HepG2 (cell line): Measurements from ENCODE around the gene C17orf75. TPM values are rescaled to one million over a fixed set of nuclear protein-coding genes. Genes with fewer than 3 reads are reported as not detected.

ENCODE experiments used
- ATAC-seq: fragments of 200-7000 bp; cut with Tn5 transposase; 3 replicates; pipeline ENCODE4 v1.9.1; 2020; ENCODE audit warnings: mild to moderate bottlenecking, moderate library complexity
- BruUV-seq: library from RNA; stranded (reverse); fragments of 400-500 nt; replicated peaks from 2 replicates; lab custom pipeline; 2021; lab: Mats Ljungman, UMichigan
- CTCF ChIA-PET: fragments of 300-600 bp; formaldehyde crosslinking; extraction: SDS; loops from one replicate; lab custom pipeline; 2021; ENCODE audit warnings: low total read pairs, inconsistent platforms, low intra/inter-chr PET ratio; lab: Yijun Ruan, JAX
- POLR2A ChIA-PET: fragments of 350-600 bp; sonication (Branson Sonifier 250); formaldehyde crosslinking; loops from one replicate; lab custom pipeline; 2020; ENCODE audit warnings: antibody characterized with exemption, inconsistent platforms; lab: Yijun Ruan, JAX
- DNase-seq: peaks from one replicate; pipeline ENCODE4 v3.0.0-alpha.2; 2015; ENCODE audit warnings: low spot score
- FAIRE-seq: peaks from 3 replicates; lab custom pipeline; 2011; peaks lifted over from hg19 to GRCh38; lab: Jason Lieb, UNC
- H2AFZ ChIP-seq: one replicate; pipeline ENCODE4 v1.6.1; 2011; ENCODE audit warnings: low read length, inconsistent platforms
- H3K27ac ChIP-seq: fragments of 300-600 bp; 3 replicates; pipeline ENCODE4 v1.8.0; 2011; ENCODE audit warnings: mixed run types, mild to moderate bottlenecking, mixed read lengths, low read length, inconsistent platforms; ENCODE audit not compliant: insufficient read depth; ENCODE audit errors: extremely low read length
- H3K27me3 ChIP-seq, 2 experiments: fragments of 200-600 bp in 1 of 2; 2 replicates in 1 of 2; 3 replicates in 1 of 2; pipeline versions ENCODE4 v1.6.0 to v1.8.0; 2011; ENCODE audit warnings: low read length in 2 of 2, mild to moderate bottlenecking in 2 of 2, moderate library complexity in 2 of 2, inconsistent platforms in 1 of 2; ENCODE audit not compliant: insufficient read depth in 2 of 2, control insufficient read depth in 1 of 2
- H3K36me3 ChIP-seq, 2 experiments: fragments of 200-600 bp in 1 of 2; replicated peaks in 1 of 2; 2 replicates in 1 of 2; 3 replicates in 1 of 2; pipeline versions ENCODE4 v1.5.1 to v1.8.0; 2011; ENCODE audit warnings: low read length in 2 of 2, inconsistent platforms in 1 of 2; ENCODE audit not compliant: insufficient read depth in 2 of 2, control insufficient read depth in 1 of 2
- H3K4me1 ChIP-seq: 2 replicates; pipeline ENCODE4 v1.5.1; 2012; ENCODE audit warnings: low read length, inconsistent platforms; ENCODE audit not compliant: insufficient read depth
- H3K4me2 ChIP-seq: 2 replicates; pipeline ENCODE4 v1.6.0; 2011; ENCODE audit warnings: low read depth, low read length, inconsistent platforms
- H3K4me3 ChIP-seq, 3 experiments: fragments of 200-600 bp in 1 of 3; sonication (generic), shearing (Covaris generic) in 1 of 3; replicated peaks in 1 of 3; 2 replicates each; pipeline ENCODE4 v1.5.1; 2011 to 2016; ENCODE audit warnings: low read length in 3 of 3, inconsistent platforms in 2 of 3, low read depth in 2 of 3, mild to moderate bottlenecking in 2 of 3, control low read depth in 1 of 3, mixed read lengths in 1 of 3; ENCODE audit not compliant: insufficient read depth in 1 of 3
- H3K79me2 ChIP-seq: one replicate; pipeline ENCODE4 v1.6.1; 2011; ENCODE audit warnings: low read length, inconsistent platforms; ENCODE audit not compliant: insufficient read depth
- H3K9ac ChIP-seq: 2 replicates; pipeline ENCODE4 v1.6.0; 2011; ENCODE audit warnings: mild to moderate bottlenecking, low read depth, low read length, inconsistent platforms; ENCODE audit not compliant: insufficient read depth
- H3K9me3 ChIP-seq: 2 replicates; pipeline ENCODE4 v1.5.1; 2012; ENCODE audit warnings: mild to moderate bottlenecking, low read length
- H4K20me1 ChIP-seq: 2 replicates; pipeline ENCODE4 v1.6.0; 2011; ENCODE audit warnings: inconsistent platforms, mild to moderate bottlenecking, low read length, moderate library complexity; ENCODE audit not compliant: insufficient read depth
- DMTF1 ChIP-seq: sonication (generic); formaldehyde crosslinking; IDR thresholded peaks from 2 replicates; pipeline ENCODE4 v1.4.0; 2020; ENCODE audit warnings: mild to moderate bottlenecking, missing genetic modification reagents
- KLF11 ChIP-seq: IDR thresholded peaks from 2 replicates; pipeline ENCODE4 v1.6.1; 2016; ENCODE audit warnings: missing compliant biosample characterization
- ZNF737 ChIP-seq: sonication (generic); formaldehyde crosslinking; IDR thresholded peaks from 2 replicates; pipeline ENCODE4 v1.5.0; 2020; ENCODE audit warnings: missing genetic modification reagents, mild to moderate bottlenecking, borderline replicate concordance
- WGBS: methylation state at CpG from one replicate; pipeline ENCODE4 v1.1.6; 2017; ENCODE audit warnings: low lambda C conversion rate; 5-methylcytosine and 5-hydroxymethylcytosine counted together
- in situ Hi-C: cut with HindIII; loops from 2 replicates; pipeline ENCODE4 v1.10.0; 2017; ENCODE audit warnings: low pct_unique_long_range_greater_than_20kb; ENCODE audit not compliant: extremely low pct_ligation_motif_present
- intact Hi-C: fragments of 100-400 bp; cut with micrococcal nuclease; formaldehyde crosslinking; loops from one replicate; pipeline ENCODE4 v1.10.0; 2022; ENCODE audit not compliant: unreplicated experiment
- polyA plus RNA-seq, 8 experiments: library from polyadenylated mRNA; depleted of rRNA in 3 of 8; stranded (reverse) in 7 of 8; unstranded in 1 of 8; fragments of >200 nt; fragmentation: Illumina TruSeq in 4 of 8; extraction: Trizol in 4 of 8; gene quantifications; 2 replicates each; pipeline versions ENCODE4 v1.2.1 to v1.2.3, GENCODE V29; 2011 to 2016; ENCODE audit warnings: low read depth in 4 of 8, missing spikeins in 1 of 8, mixed read lengths in 1 of 8; ENCODE audit not compliant: insufficient read depth in 1 of 8
- total RNA-seq, 5 experiments: library from RNA; depleted of rRNA; stranded (reverse); fragments of >200 nt; fragmentation: Illumina TruSeq; extraction: Trizol; gene quantifications; 2 replicates each; pipeline ENCODE4 v1.2.3, GENCODE V29; 2016; ENCODE audit warnings: low read depth in 1 of 5

Gene C17orf75
- total and polyA plus RNA-seq, 2 of the 13 experiments (the other 11 are each of a cell fraction or from before 2014, with no cell fraction given): 16.2 to 33.0 TPM

DNA sequence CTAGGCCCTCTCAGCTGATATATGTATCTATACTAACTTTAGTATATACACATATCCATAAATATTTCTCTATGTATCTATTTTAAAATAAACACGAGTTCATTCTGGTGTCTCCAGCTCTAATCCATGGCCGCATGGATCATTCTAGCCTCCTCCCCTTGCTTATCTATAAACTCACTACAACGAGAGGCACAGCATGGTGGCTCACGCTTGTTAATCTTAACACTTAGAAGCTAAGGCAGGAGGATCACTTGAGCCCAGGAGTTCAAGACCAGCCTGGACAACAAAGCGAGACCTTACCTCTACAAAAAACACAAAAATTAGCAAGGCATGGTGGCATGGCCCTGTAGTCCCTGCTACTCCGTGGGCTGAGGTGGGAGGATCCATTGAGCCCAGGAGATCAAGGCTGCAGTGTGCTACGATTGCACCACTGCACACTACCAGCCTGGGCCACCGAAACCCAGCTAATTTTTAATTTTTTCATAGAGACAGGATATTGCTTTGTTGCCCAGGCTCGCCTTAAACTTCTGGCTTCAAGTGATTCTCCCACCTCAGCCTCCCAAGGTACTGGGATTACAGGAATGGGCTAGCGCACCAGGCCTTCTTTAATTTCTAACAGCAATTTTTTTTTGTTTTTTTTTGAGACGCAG is 4.1 kb upstream of the C17orf75 start:
- FAIRE-seq: no peak
- BruUV-seq: no TSS peak
- 82% methylated on average over 11 of the region's 11 CpGs for WGBS

More for the DNA sequence above, 4.1 kb upstream of the C17orf75 start:
- CTCF ChIA-PET: no interaction called here
- TF ChIP-seq DMTF1 (CRISPR knock-in tag): no peak
- TF ChIP-seq ZNF737 (CRISPR knock-in tag): no peak
- no peak for TF ChIP-seq KLF11 (CRISPR knock-in tag)
- TF ChIP-seq, all 625 proteins: peak for 0
- POLR2A ChIA-PET: no interaction called here
- Histone ChIP-seq H3K9ac (no peak overlapping the region), H2AFZ (no peak overlapping the region), H3K4me3 (no peak overlapping the region), H3K9me3 (no peaks in the 10 kb centered on the region), H3K4me1 (peaks cover 30% of the 10 kb centered on the region), H3K27ac (no peak overlapping the region), H4K20me1 (peaks cover 4% of the 10 kb centered on the region), H3K4me2 (no peak overlapping the region), H3K79me2 (peaks cover 23% of the 10 kb centered on the region), H3K36me3 (no peaks in the 10 kb centered on the region), H3K27me3 (peaks cover 0 to 4% of the 10 kb centered on the region in 2 experiments; a peak in 1 of 5 replicates)
- ATAC-seq (no peak), DNase-seq (no peak)
- intact Hi-C loops: no loop called here
- in situ Hi-C loops: no loop called here
